Right lobe of liver (tissue), 6 donors: Measurements from ENCODE around the gene CCDC150. TPM values are rescaled to one million over a fixed set of nuclear protein-coding genes. Genes with fewer than 3 reads are reported as not detected.

Experiments used
- ATAC-seq, 4 donors: fragments of 200-7000 bp; cut with Tn5 transposase; one replicate each; pipeline ENCODE4 v1.9.1; 2020; ENCODE audit warnings: mild to moderate bottlenecking in 4 of 4, moderate library complexity in 4 of 4
- DNase-seq, 3 donors: peaks; one replicate each; pipeline ENCODE4 v3.0.0-alpha.2; 2020
- H3K27ac ChIP-seq, 3 donors: fragments of 200-600 bp; one replicate each; pipeline ENCODE4 v1.8.0; 2022
- H3K27me3 ChIP-seq, 2 donors: fragments of 200-600 bp; one replicate each; pipeline ENCODE4 v1.8.0; 2022
- H3K36me3 ChIP-seq, 4 donors: fragments of 200-600 bp; sonication (generic) in 1 of 4; one replicate each; pipeline versions ENCODE4 v1.5.1 to v1.8.0; 2017 to 2022; ENCODE audit warnings: control low read depth in 1 of 4
- H3K4me1 ChIP-seq, 4 donors: fragments of 200-600 bp; sonication (generic) in 1 of 4; one replicate each; pipeline versions ENCODE4 v1.5.1 to v1.8.0; 2017 to 2022; ENCODE audit warnings: control low read depth in 1 of 4
- H3K4me3 ChIP-seq, 3 donors: fragments of 200-600 bp; one replicate each; pipeline ENCODE4 v1.8.0; 2022
- H3K9me3 ChIP-seq, 4 donors: fragments of 200-600 bp; sonication (generic) in 1 of 4; one replicate each; pipeline versions ENCODE4 v1.5.1 to v1.8.0; 2017 to 2022; ENCODE audit warnings: control low read depth in 1 of 4
- CTCF ChIP-seq, 4 donors: fragments of 200-600 bp in 3 of 4; fragments of 450-650 bp in 1 of 4; IDR thresholded peaks; one replicate each; pipeline versions ENCODE4 v1.5.1 to v1.8.0; 2016 to 2022; ENCODE audit warnings: antibody characterized with exemption in 4 of 4, mild to moderate bottlenecking in 2 of 4
- POLR2A ChIP-seq: fragments of 450-650 bp; IDR thresholded peaks from one replicate; pipeline ENCODE4 v1.6.1; 2017; ENCODE audit warnings: antibody characterized with exemption, mild to moderate bottlenecking
- WGBS: methylation state at CpG from one replicate; pipeline ENCODE4 v1.1.6; 2018; ENCODE audit warnings: low coverage, low lambda C conversion rate; ENCODE audit not compliant: insufficient coverage; ENCODE audit errors: missing lambda C conversion rate; 5-methylcytosine and 5-hydroxymethylcytosine counted together
- intact Hi-C, 2 donors: fragments of 100-400 bp; cut with DNase I; formaldehyde crosslinking; loops; one replicate each; pipeline versions ENCODE4 v1.11.2 to v1.14.1; 2022
- total RNA-seq, 6 experiments: library from RNA; depleted of rRNA in 2 of 6; stranded (reverse); fragments of >200 nt in 2 of 6; fragmentation: NEBNext Ultra II Directional in 3 of 6; extraction: Animal tissue kit (Norgen Biotek cat#: 25700) in 3 of 6; gene quantifications; one replicate each; pipeline versions ENCODE4 v1.1.0 to v1.2.4, GENCODE V29; 2016 to 2023
- donor health status: DM: no; HTN: yes; CAD: no.
- donor health status: DM: no; HTN: no; CAD: no.
- donor health status: DM: no; HTN: no; CAD: no.
- donor health status: DM: no; HTN: yes; CAD: no.
- donor health status: DM: no; HTN: yes; CAD: no.

CCDC150 gene
- total RNA-seq, 6 experiments from 2014 or later: 0.98 to 4.1 (median 1.9) TPM

GRCh38 chr2:196613302-196613701 is 26.2 kb upstream of the CCDC150 start:
- no peak overlapping the region for H3K4me3 ChIP-seq
- H3K9me3 ChIP-seq: no peaks in the 10 kb centered on the region
- no peaks in the 10 kb centered on the region for H3K36me3 ChIP-seq
- WGBS: 71% methylated on average over 2 of the region's 2 CpGs
- H3K4me1 ChIP-seq: peaks cover 0 to 5% (median 0%) of the 10 kb centered on the region in 4 donors
- no peaks in the 10 kb centered on the region for H3K27me3 ChIP-seq
- no peak overlapping the region for H3K27ac ChIP-seq
- no peak for DNase-seq
- TF ChIP-seq POLR2A: no peak
- TF ChIP-seq CTCF (IDR thresholded peaks at IDR 0.05): no peak
- intact Hi-C loops: no loop called here
- ATAC-seq: no peak

GRCh38 chr2:196617430-196617829 is 22.1 kb upstream of the CCDC150 start:
- DNase-seq (no peak), ATAC-seq (no peak)
- no peaks in the 10 kb centered on the region for H3K36me3 ChIP-seq
- no peaks in the 10 kb centered on the region for H3K9me3 ChIP-seq
- TF ChIP-seq POLR2A: no peak
- no peak overlapping the region for H3K27ac ChIP-seq
- no peaks in the 10 kb centered on the region for H3K4me1 ChIP-seq
- no peak overlapping the region for H3K4me3 ChIP-seq
- WGBS: 78% methylated on average over 3 of the region's 3 CpGs
- intact Hi-C loops: no loop called here
- H3K27me3 ChIP-seq: no peaks in the 10 kb centered on the region

GRCh38 chr2:196618661-196619060 is 20.9 kb upstream of the CCDC150 start:
- no peak for ATAC-seq
- TF ChIP-seq CTCF (IDR thresholded peaks at IDR 0.05): no peak
- no peak for TF ChIP-seq POLR2A
- H3K27me3 ChIP-seq: no peaks in the 10 kb centered on the region
- H3K27ac ChIP-seq: no peak overlapping the region
- no peaks in the 10 kb centered on the region for H3K9me3 ChIP-seq
- H3K4me3 ChIP-seq: no peak overlapping the region
- intact Hi-C loops: no loop called here
- 65% methylated on average over 4 of the region's 4 CpGs for WGBS
- no peaks in the 10 kb centered on the region for H3K36me3 ChIP-seq
- H3K4me1 ChIP-seq: no peaks in the 10 kb centered on the region
- DNase-seq: no peak

GRCh38 chr2:196630531-196630930 is 9.0 kb upstream of the CCDC150 start:
- Histone ChIP-seq H3K27ac (no peak overlapping the region), H3K4me3 (no peak overlapping the region), H3K36me3 (no peaks in the 10 kb centered on the region), H3K4me1 (no peaks in the 10 kb centered on the region), H3K27me3 (no peaks in the 10 kb centered on the region), H3K9me3 (peaks cover 0 to 4% (median 0%) of the 10 kb centered on the region in 4 donors)
- intact Hi-C loops: no loop called here
- TF ChIP-seq POLR2A (no peak), CTCF (IDR thresholded peaks at IDR 0.05) (no peak)
- no peak for ATAC-seq
- 74% methylated on average over 2 of the region's 2 CpGs for WGBS
- no peak for DNase-seq

GRCh38 chr2:196635156-196635555 is 4.4 kb upstream of the CCDC150 start:
- H3K36me3 ChIP-seq: no peaks in the 10 kb centered on the region
- no peak overlapping the region for H3K27ac ChIP-seq
- peaks cover 0 to 4% (median 0%) of the 10 kb centered on the region in 4 donors for H3K9me3 ChIP-seq
- no peaks in the 10 kb centered on the region for H3K27me3 ChIP-seq
- no peak overlapping the region for H3K4me3 ChIP-seq
- no peak for TF ChIP-seq POLR2A
- no peak for TF ChIP-seq CTCF (IDR thresholded peaks at IDR 0.05)
- DNase-seq: no peak
- intact Hi-C loops: no loop called here
- no peak for ATAC-seq
- 62% methylated on average over 2 of the region's 2 CpGs for WGBS
- H3K4me1 ChIP-seq: peaks cover 0 to 4% (median 0%) of the 10 kb centered on the region in 4 donors
